Panc1 (cell line): ENCODE data around the gene MITF. TPM values are rescaled to one million over a fixed set of nuclear protein-coding genes. Genes with fewer than 3 reads are reported as not detected.

Source experiments
- ATAC-seq: fragments of 200-7000 bp; cut with Tn5 transposase; 2 replicates; pipeline ENCODE4 v1.9.1; 2020; ENCODE audit warnings: mild to moderate bottlenecking, moderate library complexity
- BruUV-seq: library from RNA; stranded (reverse); fragments of 400-500 nt; replicated peaks from 2 replicates; lab custom pipeline; 2021; lab: Mats Ljungman, UMichigan
- CTCF ChIA-PET: fragments of 300-600 bp; sonication (Branson Sonifier 250); formaldehyde crosslinking; loops from one replicate; lab custom pipeline; 2022; ENCODE audit warnings: antibody characterized with exemption; lab: Charles Lee
- POLR2A ChIA-PET: fragments of 300-600 bp; sonication (Branson Sonifier 250); formaldehyde crosslinking; loops from one replicate; lab custom pipeline; 2022; ENCODE audit warnings: antibody characterized with exemption; lab: Charles Lee
- DNase-seq: peaks from one replicate; pipeline ENCODE4 v3.0.0-alpha.2; 2010; ENCODE audit warnings: low read depth, low spot score
- H3K27ac ChIP-seq: 2 replicates; pipeline ENCODE4 v1.5.1; 2011; ENCODE audit warnings: mild to moderate bottlenecking, low read length, inconsistent platforms
- H3K27me3 ChIP-seq: fragments of 200-500 bp; sonication (Bioruptor generic); 2 replicates; pipeline ENCODE4 v1.6.0; 2014; ENCODE audit warnings: low read length, inconsistent platforms; ENCODE audit not compliant: control insufficient read depth, insufficient read depth
- H3K36me3 ChIP-seq: fragments of 200-500 bp; sonication (Bioruptor generic); 2 replicates; pipeline ENCODE4 v1.5.1; 2014; ENCODE audit warnings: inconsistent platforms, mild to moderate bottlenecking, low read length, moderate library complexity; ENCODE audit not compliant: control insufficient read depth, insufficient read depth
- H3K4me1 ChIP-seq: 2 replicates; pipeline ENCODE4 v1.5.1; 2011; ENCODE audit warnings: inconsistent platforms, mild to moderate bottlenecking, low read length, moderate library complexity; ENCODE audit not compliant: control insufficient read depth, insufficient read depth
- H3K4me3 ChIP-seq, 2 experiments: 2 replicates each; pipeline ENCODE4 v1.5.1; 2011 to 2012; ENCODE audit warnings: low read depth in 2 of 2, low read length in 2 of 2, mild to moderate bottlenecking in 2 of 2, inconsistent platforms in 1 of 2, moderate library complexity in 1 of 2
- H3K9me3 ChIP-seq: fragments of 200-500 bp; sonication (Bioruptor generic); 2 replicates; pipeline ENCODE4 v1.5.1; 2014; ENCODE audit warnings: low read depth, mild to moderate bottlenecking, inconsistent platforms, low read length, moderate library complexity; ENCODE audit not compliant: control insufficient read depth, insufficient read depth
- POLR2AphosphoS5 ChIP-seq: IDR thresholded peaks from 2 replicates; pipeline ENCODE4 v1.6.1; 2012; ENCODE audit warnings: mild to moderate bottlenecking, low read depth, low read length, moderate library complexity
- SIN3A ChIP-seq: IDR thresholded peaks from 2 replicates; pipeline ENCODE4 v1.6.1; 2012; ENCODE audit warnings: low read depth, mild to moderate bottlenecking, low read length, moderate library complexity, borderline replicate concordance; ENCODE audit not compliant: insufficient read depth
- TCF7L2 ChIP-seq: IDR thresholded peaks from 2 replicates; pipeline ENCODE4 v1.6.1; 2011; ENCODE audit warnings: mild to moderate bottlenecking, low read depth, low read length, inconsistent platforms
- in situ Hi-C: cut with HindIII; loops from 2 replicates; pipeline ENCODE4 v1.10.0; 2016; ENCODE audit warnings: low sequenced_read_pairs, low pct_unique_long_range_greater_than_20kb
- intact Hi-C: fragments of 100-400 bp; cut with micrococcal nuclease; formaldehyde crosslinking; loops from one replicate; pipeline ENCODE4 v1.10.0; 2022; ENCODE audit not compliant: unreplicated experiment
- total RNA-seq: library from RNA; stranded (reverse); gene quantifications from one replicate; pipeline ENCODE4 v1.2.1, GENCODE V29; 2021; ENCODE audit not compliant: unreplicated experiment
- TF ChIP-seq, protein P1 (sequence below): fragments of 450-650 bp; IDR thresholded peaks from 2 replicates; pipeline ENCODE4 v1.5.1; 2017; ENCODE audit warnings: mild to moderate bottlenecking
- TF ChIP-seq, protein P2 (sequence below), 2 experiments: IDR thresholded peaks; 2 replicates each; pipeline ENCODE4 v1.6.1; 2011 to 2012; ENCODE audit warnings: low read depth in 2 of 2, control low read depth in 1 of 2, low read length in 1 of 2, mild to moderate bottlenecking in 1 of 2, moderate library complexity in 1 of 2; ENCODE audit not compliant: insufficient read depth in 1 of 2

Gene MITF
- total RNA-seq, 1 experiment from 2014 or later = 10.8 TPM

DNA sequence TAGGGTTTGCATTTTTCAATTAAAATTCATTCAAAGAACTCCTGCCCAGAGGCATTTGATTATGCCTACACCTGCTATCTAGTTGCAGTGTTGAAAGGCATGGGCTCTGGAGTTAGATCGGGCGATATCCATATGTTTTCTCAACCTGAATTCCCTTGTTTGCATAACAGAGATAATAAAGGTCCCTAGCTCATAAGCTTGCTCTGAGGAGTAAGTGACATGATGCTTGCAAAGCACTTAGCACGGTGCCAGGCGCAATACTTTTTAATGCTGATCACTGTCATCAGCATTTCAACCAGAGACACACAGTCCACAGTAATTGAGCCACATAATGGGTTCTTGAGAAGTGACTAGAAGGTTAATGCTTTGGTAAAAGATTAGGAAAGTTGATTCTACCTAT is 154.0 kb downstream of the MITF start:
- no peaks in the 10 kb centered on the region for H3K27me3 ChIP-seq
- in situ Hi-C loops (no loop called here), intact Hi-C loops (no loop called here)
- H3K27ac ChIP-seq = no peak overlapping the region
- ATAC-seq (no peak), DNase-seq (no peak)
- POLR2A ChIA-PET = no interaction called here
- no peak overlapping the region for H3K4me3 ChIP-seq
- H3K9me3 ChIP-seq = no peaks in the 10 kb centered on the region
- no TSS peak for BruUV-seq
- no peaks in the 10 kb centered on the region for H3K4me1 ChIP-seq
- CTCF ChIA-PET = no interaction called here
- no peaks in the 10 kb centered on the region for H3K36me3 ChIP-seq
- TF ChIP-seq POLR2AphosphoS5 (no peak), SIN3A (no peak), TCF7L2 (no peak)
- TF ChIP-seq, protein P1, sequence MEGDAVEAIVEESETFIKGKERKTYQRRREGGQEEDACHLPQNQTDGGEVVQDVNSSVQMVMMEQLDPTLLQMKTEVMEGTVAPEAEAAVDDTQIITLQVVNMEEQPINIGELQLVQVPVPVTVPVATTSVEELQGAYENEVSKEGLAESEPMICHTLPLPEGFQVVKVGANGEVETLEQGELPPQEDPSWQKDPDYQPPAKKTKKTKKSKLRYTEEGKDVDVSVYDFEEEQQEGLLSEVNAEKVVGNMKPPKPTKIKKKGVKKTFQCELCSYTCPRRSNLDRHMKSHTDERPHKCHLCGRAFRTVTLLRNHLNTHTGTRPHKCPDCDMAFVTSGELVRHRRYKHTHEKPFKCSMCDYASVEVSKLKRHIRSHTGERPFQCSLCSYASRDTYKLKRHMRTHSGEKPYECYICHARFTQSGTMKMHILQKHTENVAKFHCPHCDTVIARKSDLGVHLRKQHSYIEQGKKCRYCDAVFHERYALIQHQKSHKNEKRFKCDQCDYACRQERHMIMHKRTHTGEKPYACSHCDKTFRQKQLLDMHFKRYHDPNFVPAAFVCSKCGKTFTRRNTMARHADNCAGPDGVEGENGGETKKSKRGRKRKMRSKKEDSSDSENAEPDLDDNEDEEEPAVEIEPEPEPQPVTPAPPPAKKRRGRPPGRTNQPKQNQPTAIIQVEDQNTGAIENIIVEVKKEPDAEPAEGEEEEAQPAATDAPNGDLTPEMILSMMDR = no peak
- TF ChIP-seq, protein P2, sequence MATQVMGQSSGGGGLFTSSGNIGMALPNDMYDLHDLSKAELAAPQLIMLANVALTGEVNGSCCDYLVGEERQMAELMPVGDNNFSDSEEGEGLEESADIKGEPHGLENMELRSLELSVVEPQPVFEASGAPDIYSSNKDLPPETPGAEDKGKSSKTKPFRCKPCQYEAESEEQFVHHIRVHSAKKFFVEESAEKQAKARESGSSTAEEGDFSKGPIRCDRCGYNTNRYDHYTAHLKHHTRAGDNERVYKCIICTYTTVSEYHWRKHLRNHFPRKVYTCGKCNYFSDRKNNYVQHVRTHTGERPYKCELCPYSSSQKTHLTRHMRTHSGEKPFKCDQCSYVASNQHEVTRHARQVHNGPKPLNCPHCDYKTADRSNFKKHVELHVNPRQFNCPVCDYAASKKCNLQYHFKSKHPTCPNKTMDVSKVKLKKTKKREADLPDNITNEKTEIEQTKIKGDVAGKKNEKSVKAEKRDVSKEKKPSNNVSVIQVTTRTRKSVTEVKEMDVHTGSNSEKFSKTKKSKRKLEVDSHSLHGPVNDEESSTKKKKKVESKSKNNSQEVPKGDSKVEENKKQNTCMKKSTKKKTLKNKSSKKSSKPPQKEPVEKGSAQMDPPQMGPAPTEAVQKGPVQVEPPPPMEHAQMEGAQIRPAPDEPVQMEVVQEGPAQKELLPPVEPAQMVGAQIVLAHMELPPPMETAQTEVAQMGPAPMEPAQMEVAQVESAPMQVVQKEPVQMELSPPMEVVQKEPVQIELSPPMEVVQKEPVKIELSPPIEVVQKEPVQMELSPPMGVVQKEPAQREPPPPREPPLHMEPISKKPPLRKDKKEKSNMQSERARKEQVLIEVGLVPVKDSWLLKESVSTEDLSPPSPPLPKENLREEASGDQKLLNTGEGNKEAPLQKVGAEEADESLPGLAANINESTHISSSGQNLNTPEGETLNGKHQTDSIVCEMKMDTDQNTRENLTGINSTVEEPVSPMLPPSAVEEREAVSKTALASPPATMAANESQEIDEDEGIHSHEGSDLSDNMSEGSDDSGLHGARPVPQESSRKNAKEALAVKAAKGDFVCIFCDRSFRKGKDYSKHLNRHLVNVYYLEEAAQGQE (IDR thresholded peaks at IDR 0.05; ENCODE audit: insufficient read depth in 1 of 2, low read depth in 2 of 2, low read length in 1 of 2) = no peak

DNA sequence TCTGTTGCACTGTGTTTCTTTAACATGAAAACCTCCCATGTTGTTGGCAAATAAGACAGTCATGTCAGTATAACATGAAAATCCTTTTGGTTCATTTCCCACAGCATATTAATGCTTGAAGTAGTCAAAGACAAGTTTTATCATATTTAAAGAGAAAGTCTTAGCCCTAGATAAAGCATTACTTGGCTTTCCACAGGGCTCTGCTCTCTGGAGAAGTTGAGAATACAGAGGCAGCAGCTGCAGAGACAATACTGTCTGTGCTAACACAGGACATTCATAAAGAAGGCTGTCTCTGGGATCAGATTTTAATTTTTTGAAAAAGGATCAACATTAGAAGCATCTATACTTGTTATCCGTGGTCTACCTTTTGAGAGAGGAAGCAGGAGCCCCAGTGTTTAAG is 156.8 kb downstream of the MITF start:
- POLR2A ChIA-PET = no interaction called here
- Histone ChIP-seq H3K36me3 (no peaks in the 10 kb centered on the region), H3K9me3 (no peaks in the 10 kb centered on the region), H3K27me3 (no peaks in the 10 kb centered on the region), H3K4me1 (no peaks in the 10 kb centered on the region), H3K27ac (no peak overlapping the region), H3K4me3 (no peak overlapping the region)
- intact Hi-C loops = no loop called here
- in situ Hi-C loops = no loop called here
- ATAC-seq = no peak
- no peak for DNase-seq
- no TSS peak for BruUV-seq
- TF ChIP-seq, protein P1 = no peak
- no peak for TF ChIP-seq POLR2AphosphoS5
- no peak for TF ChIP-seq SIN3A
- no peak for TF ChIP-seq TCF7L2
- TF ChIP-seq, protein P2 (IDR thresholded peaks at IDR 0.05; ENCODE audit: insufficient read depth in 1 of 2, low read depth in 2 of 2, low read length in 1 of 2) = no peak
- CTCF ChIA-PET = no interaction called here
